Endothelial cell (in vitro differentiated cells): ENCODE measurements around the gene GABRB1. TPM values are rescaled to one million over a fixed set of nuclear protein-coding genes. Genes with fewer than 3 reads are reported as not detected.

ENCODE experiments used
- DNase-seq: peaks from one replicate; pipeline ENCODE4 v3.0.0; 2021; ENCODE audit warnings: low spot score
- H3K27ac Mint-ChIP-seq: one replicate; pipeline ENCODE4 v1.8.0; 2021; ENCODE audit warnings: mixed read lengths, inconsistent platforms; ENCODE audit not compliant: unreplicated experiment
- H3K27me3 Mint-ChIP-seq: one replicate; pipeline ENCODE4 v1.8.0; 2021; ENCODE audit warnings: mild to moderate bottlenecking, moderate library complexity, mixed read lengths, inconsistent platforms; ENCODE audit not compliant: unreplicated experiment
- H3K36me3 Mint-ChIP-seq: one replicate; pipeline ENCODE4 v1.8.0; 2021; ENCODE audit warnings: mild to moderate bottlenecking, low read depth, mixed read lengths, inconsistent platforms; ENCODE audit not compliant: unreplicated experiment
- H3K4me1 Mint-ChIP-seq: one replicate; pipeline ENCODE4 v1.8.0; 2021; ENCODE audit warnings: mild to moderate bottlenecking, mixed read lengths, inconsistent platforms; ENCODE audit not compliant: unreplicated experiment
- H3K4me3 Mint-ChIP-seq: one replicate; pipeline ENCODE4 v1.8.0; 2021; ENCODE audit warnings: mild to moderate bottlenecking, mixed read lengths, inconsistent platforms; ENCODE audit not compliant: unreplicated experiment
- H3K9me3 Mint-ChIP-seq: one replicate; pipeline ENCODE4 v1.8.0; 2021; ENCODE audit warnings: mixed read lengths, inconsistent platforms; ENCODE audit not compliant: unreplicated experiment
- CTCF ChIP-seq: fragments of 200-600 bp; sonication (generic); IDR thresholded peaks from one replicate; pipeline ENCODE4 v1.5.0; 2021; ENCODE audit warnings: antibody characterized with exemption; ENCODE audit not compliant: unreplicated experiment
- total RNA-seq: library from RNA; stranded (reverse); fragmentation: NEBNext Ultra II Directional; extraction: Animal tissue kit (Norgen Biotek cat#: 25700); gene quantifications from one replicate; pipeline ENCODE4 v1.2.1, GENCODE V29; 2021; ENCODE audit not compliant: unreplicated experiment

The GABRB1 gene
- total RNA-seq, 1 donor from 2014 or later, result not detected

GRCh38 chr4:47017494-47017893, 13.9 kb upstream of the GABRB1 start:
- Mint-ChIP-seq H3K36me3 (no peaks in the 10 kb centered on the region), H3K4me1 (no peaks in the 10 kb centered on the region), H3K27me3 (peaks cover 1% of the 10 kb centered on the region), H3K9me3 (no peaks in the 10 kb centered on the region), H3K4me3 (no peak overlapping the region), H3K27ac (no peak overlapping the region)
- TF ChIP-seq CTCF, result no peak
- DNase-seq, result no peak

- no peak for DNase-seq
- Mint-ChIP-seq H3K27me3 (peaks cover 11% of the 10 kb centered on the region), H3K36me3 (no peaks in the 10 kb centered on the region), H3K4me3 (peak overlapping the region; percentile 90), H3K9me3 (no peaks in the 10 kb centered on the region), H3K27ac (no peak overlapping the region), H3K4me1 (peaks cover 4% of the 10 kb centered on the region)
- TF ChIP-seq CTCF, result no peak
These were observed 511 bp downstream of the GABRB1 start for GRCh38 chr4:47031751-47032404.

- H3K4me3 Mint-ChIP-seq, result peak overlapping the region; percentile 90
- H3K27me3 Mint-ChIP-seq, result peaks cover 11% of the 10 kb centered on the region
- no peaks in the 10 kb centered on the region for H3K36me3 Mint-ChIP-seq
- no peak overlapping the region for H3K27ac Mint-ChIP-seq
- no peaks in the 10 kb centered on the region for H3K9me3 Mint-ChIP-seq
- DNase-seq, result peak; percentile 86
- H3K4me1 Mint-ChIP-seq, result peaks cover 4% of the 10 kb centered on the region
- TF ChIP-seq CTCF, result peak; percentile 78
These were observed 1.2 kb downstream of the GABRB1 start for GRCh38 chr4:47032405-47033106.

GRCh38 chr4:47038263-47038662, 6.9 kb downstream of the GABRB1 start:
- no peaks in the 10 kb centered on the region for H3K9me3 Mint-ChIP-seq
- no peaks in the 10 kb centered on the region for H3K27me3 Mint-ChIP-seq
- no peak overlapping the region for H3K27ac Mint-ChIP-seq
- H3K4me3 Mint-ChIP-seq, result no peak overlapping the region
- no peaks in the 10 kb centered on the region for H3K4me1 Mint-ChIP-seq
- no peak for TF ChIP-seq CTCF
- no peaks in the 10 kb centered on the region for H3K36me3 Mint-ChIP-seq
- DNase-seq, result no peak

GRCh38 chr4:47040828-47041227, 9.5 kb downstream of the GABRB1 start:
- Mint-ChIP-seq H3K27me3 (no peaks in the 10 kb centered on the region), H3K27ac (no peak overlapping the region), H3K9me3 (no peaks in the 10 kb centered on the region), H3K4me1 (no peaks in the 10 kb centered on the region), H3K36me3 (no peaks in the 10 kb centered on the region), H3K4me3 (no peak overlapping the region)
- TF ChIP-seq CTCF, result no peak
- no peak for DNase-seq
